Posterior vena cava (tissue), 2 donors: ENCODE data around the gene CCL1. TPM values are rescaled to one million over a fixed set of nuclear protein-coding genes. Genes with fewer than 3 reads are reported as not detected.
"Not testable (repeated sequence)": the region's sequence is repeated elsewhere in the genome, so short reads cannot be mapped to it uniquely, and the experiment has no call there.

Experiments
- DNase-seq: peaks from one replicate; pipeline ENCODE4 v3.0.0-alpha.2; 2020; ENCODE audit warnings: low spot score
- intact Hi-C, 2 donors: fragments of 100-400 bp; cut with DNase I; formaldehyde crosslinking; loops; one replicate each; pipeline versions ENCODE4 v1.14.1 to v1.14.2; 2022 to 2023
- total RNA-seq, 2 donors: library from RNA; stranded (reverse); fragmentation: NEBNext Ultra II Directional; extraction: Animal tissue kit (Norgen Biotek cat#: 25700); gene quantifications; one replicate each; pipeline ENCODE4 v1.2.1, GENCODE V29; 2021
- donor health status: DM: yes; HTN: yes; CAD: no.
- donor health status: DM: yes; HTN: yes; CAD: no.

The CCL1 gene
- total RNA-seq, 2 donors from 2014 or later, result not detected

DNA sequence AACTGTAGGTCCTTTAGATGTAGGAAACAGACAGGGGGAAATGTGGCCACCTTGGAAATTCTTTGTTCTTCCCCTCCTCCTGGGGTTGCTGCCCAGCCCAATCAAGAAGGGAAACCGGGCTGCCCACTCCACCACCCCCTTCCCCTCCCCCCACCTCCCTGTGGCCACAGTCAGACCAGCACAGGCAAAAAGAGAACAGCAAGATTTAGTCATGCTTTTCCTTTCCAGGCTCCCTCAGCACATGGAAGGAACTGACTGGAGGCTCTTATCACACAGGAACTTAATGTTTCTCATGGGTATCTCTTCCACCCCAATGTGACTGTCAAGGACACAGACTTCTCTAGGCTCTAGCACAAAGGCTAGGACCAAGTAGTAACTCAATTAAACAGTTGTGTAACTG, 3.0 kb upstream of the CCL1 start:
- no peak for DNase-seq
- intact Hi-C loops, result no loop called here

DNA sequence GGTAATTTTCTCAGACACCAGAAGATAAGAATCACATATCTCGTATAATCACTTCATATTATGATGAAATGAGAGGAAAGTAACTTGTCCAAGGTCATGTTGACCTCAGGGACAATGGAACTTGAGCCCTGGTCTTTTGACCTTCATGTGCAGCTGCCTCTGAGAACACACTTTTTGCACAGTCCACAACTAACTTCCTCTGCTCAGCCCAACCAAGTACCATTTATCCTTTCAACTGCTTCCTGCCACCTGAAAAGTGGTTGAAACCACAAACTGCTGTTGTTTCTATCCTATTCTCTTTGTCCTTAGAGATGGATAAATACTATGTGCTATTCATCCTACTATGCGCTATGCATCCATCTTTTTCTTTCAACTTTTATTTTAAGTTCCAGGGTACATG, 2.3 kb upstream of the CCL1 start:
- intact Hi-C loops, result no loop called here
- DNase-seq, result no peak

DNA sequence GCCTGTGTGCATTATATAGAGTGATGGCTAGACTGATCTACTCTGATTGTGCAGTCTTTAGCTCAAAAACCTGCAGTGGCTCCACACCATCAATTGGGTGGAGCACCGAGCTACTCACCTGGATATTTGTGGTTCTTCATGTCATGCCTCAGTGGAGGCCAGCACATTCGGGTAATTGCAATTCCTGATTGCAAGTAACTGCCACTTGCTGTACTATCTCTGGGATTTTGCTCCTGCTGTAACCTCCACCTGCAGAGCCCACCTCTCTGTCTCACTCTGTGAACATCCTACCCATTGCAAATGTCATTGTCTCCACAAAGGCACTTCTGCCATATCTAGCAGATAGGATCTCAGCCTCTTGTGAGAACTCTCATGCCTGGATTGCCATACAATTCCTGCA, 1.7 kb upstream of the CCL1 start:
- intact Hi-C loops, result loop anchor here in 1 of 2 donors (5.0 kb wide), 1 partner anchor 162 kb away; no protein-coding TSS in a partner anchor
- DNase-seq, result no peak

DNA sequence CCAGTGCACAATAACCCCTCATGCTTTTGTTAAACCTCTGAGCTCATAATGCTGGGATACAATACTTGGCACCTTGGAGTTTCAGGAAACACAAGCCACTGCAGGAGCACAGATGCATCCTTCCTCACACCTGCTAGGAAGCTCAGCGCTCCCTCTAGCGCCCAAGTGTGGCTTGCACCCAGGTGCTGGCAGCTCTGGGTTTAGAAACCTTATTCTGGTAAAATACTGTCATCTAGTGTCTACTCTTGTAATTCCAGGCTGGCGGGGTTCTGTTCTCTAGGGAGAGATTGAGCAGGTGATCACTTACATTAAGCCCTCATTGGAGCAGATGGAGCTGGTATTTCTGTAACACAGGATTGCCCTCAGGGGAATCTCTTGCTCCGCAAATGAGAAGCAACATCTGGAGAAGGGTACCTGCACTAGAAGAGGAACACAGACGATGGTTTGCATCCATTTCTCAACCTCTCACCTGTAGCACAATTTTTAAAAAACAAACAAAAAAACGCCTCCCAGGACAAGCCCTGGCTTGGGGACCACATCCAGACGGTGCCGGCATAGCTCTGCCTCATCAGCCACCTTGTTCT, 1.5 kb downstream of the CCL1 start:
- intact Hi-C loops, result loop anchor here in 1 of 2 donors (5.0 kb wide), 1 partner anchor 159 kb away; no protein-coding TSS in a partner anchor
- peak; percentile 96 for DNase-seq

DNA sequence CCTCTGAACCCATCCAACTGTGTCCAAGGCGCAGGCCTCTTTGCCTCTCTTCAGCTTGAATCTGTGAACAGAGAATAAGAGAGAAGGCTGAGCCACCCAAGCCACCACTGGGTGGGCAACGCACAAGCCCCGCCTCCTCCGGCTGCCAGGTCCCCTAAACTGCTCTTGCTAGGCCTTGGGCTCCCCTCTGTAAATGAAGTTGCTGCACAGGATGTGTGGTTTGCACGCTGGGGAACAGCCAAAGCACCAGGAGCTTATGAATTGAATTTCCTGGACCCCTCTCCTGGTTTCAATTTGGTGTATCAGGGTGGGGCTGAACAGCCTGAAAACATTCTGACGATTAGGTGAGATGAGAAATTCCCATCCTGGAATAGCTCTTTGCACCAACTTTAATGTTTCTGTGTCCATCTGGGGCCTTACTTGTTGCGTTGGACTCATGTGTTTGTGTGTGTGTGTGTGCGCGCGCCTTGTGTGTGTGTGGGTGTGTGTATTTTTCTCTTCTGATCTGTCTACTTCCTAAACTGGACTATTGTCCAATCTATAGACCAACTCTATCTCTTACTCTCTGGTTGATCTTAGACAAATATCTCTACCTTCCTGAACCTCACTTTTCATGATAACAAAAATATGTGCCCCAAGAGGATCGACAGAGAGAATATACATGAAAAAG, 2.3 kb downstream of the CCL1 start:
- intact Hi-C loops, result loop anchor here in 1 of 2 donors (5.0 kb wide), 1 partner anchor 158 kb away; no protein-coding TSS in a partner anchor
- no peak for DNase-seq

DNA sequence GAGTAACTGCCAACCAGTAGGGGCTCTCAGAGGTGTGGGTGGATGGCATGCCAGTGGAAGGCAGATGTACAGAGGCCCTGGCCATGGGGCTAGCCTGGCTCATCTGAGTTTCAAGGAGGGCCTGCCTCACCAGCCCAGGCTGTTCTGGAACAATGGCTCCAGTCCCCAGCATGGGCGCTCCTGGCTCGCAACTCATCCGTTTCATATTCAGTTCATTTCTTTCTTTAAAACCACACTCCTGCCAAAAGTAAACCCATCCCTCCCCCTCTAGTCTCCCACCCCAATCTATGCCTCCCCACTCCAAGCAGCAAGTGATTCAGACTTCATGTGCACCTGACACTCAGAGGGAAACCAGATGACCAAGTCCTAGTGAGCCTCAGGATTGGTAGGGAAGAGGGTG, 4.4 kb downstream of the CCL1 start:
- no peak for DNase-seq
- intact Hi-C loops, result loop anchor here in 1 of 2 donors (1.0 kb wide), 1 partner anchor 157 kb away; no protein-coding TSS in a partner anchor

DNA sequence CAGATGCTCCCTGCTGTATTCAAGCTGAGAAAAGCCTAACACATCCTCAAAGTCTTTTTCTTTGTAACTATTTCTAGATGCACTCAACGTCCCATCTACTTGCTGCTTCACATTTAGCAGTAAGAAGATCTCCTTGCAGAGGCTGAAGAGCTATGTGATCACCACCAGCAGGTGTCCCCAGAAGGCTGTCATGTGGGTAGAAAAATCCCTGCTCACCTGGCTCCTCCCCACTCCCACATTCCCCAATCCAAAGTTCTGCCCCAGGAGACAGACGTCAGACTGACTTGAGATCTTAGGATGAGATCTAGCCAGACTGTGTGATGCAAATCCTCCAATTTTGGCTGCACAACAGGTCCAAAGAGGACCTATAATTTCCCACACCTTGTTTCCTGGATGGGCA, 5.6 kb downstream of the CCL1 start:
- no peak for DNase-seq
- intact Hi-C loops, result no loop called here

DNA sequence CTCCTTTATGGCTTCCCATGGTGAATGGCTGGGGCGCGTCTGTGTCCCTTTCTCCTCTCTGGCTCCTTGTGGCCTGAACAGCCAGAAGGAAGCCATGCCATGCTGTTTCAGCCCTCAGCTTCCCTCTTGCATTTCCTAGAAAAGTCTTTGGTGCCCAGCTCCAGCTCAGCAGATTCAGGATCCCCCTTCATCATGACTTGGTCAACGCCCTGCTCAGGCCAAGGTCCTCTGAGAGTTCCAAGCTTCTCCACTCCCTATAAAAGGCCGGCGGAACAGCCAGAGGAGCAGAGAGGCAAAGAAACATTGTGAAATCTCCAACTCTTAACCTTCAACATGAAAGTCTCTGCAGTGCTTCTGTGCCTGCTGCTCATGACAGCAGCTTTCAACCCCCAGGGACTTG, 6.8 kb downstream of the CCL1 start, which contains the start of gene CCL13:
TSS of gene CCL13 (plus strand) at position 287 of the 400 bp plus-strand sequence. CDS start at position 334, 47 bp downstream.
- no peak for DNase-seq
- intact Hi-C loops, result no loop called here

DNA sequence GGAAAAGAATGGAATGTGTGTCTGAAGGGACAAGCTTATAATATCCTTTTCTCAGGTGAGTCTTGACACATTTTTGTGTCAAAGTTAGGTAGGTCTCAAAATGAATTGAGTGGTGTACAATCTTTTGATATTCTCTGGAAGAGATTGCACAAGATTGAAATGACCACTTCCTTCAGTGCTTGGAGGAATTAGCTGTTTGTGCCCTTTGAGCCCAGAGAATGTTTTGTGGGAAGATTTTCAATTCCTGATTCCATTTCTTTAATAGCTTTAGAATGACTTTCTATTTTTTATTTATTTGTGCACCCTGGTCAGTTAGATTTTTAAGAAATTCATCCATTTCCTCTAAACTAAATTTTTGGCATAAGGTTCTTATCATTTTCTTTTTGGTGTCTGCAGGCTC, 8.4 kb downstream of the CCL1 start:
- no peak for DNase-seq
- intact Hi-C loops, result no loop called here

DNA sequence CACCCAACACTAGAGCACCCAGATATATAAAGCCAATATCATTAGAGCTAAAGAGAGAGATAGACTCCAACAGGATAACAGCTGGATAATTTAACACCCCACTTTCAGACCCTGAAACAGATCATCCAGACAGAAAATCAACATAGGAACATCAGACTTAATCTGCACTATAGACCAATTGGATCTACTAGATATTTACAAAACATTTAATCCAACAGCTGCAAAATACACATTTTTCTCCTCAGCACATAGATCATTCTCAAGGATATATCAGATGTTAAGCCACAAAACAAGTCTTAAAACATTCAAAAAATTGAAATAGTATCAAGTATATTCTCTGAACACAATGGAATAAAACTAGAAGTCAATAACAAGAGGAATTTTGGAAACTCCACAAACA, 10.8 kb downstream of the CCL1 start:
- DNase-seq, result no peak
- intact Hi-C loops, result no loop called here

DNA sequence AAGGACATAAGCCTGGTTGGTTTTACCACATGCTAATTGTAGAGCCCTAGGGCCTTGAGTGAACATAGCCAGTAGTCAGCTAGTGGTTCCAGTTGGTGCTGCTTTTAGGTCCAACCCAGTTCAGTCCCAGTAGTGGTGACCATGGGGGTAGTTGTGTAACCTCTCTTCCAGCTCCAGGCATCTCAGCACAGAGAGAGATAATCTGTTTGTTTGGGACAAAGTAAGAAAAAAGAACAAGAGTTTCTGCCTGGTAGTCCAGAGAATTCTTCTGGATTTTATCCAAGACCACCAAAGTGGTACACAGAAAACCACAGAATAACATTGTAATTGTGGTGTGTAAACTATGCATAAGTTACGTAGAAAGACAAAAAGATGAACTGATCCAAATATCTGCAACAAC, 11.9 kb downstream of the CCL1 start:
- DNase-seq, result no peak
- intact Hi-C loops, result no loop called here

DNA sequence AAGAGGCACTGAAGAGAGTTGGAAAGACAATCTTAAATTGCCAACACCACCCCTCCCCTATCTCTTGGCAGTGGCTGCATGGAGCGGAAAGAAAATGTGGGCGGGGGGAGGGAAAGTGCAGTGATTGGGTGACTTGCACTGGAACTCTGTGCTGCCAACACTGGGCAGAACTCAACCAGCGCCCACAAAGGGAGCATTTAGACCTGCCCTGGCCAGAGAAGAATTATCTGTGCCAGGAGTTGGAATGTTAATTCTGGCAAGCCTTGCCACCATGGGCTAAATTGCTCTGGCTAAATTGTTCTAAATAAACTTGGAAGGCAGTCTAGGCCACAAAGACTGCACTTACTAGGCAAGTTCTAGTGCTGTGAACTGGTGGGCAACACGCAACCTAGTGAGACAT, 13.3 kb downstream of the CCL1 start:
- DNase-seq, result no peak
- intact Hi-C loops, result no loop called here

DNA sequence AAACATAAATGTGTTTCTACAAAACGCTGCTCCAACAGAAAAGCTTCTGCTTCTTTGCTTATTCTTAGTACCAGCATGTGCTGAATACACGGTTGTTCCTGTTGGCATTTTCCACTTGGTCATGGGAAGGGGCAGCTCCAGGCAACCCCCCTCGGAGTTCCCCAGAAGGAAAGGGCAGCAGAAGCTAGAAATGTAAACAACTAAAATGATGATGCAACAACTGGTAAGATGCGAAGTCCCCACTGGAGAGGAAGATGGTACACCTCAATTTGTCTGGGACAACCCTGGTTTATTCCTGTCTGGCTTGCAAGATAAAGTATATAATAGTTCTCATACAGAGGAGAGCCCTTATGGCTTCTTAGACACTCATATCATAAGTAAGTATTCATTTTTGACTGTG, 16.0 kb downstream of the CCL1 start:
- intact Hi-C loops, result no loop called here

DNA sequence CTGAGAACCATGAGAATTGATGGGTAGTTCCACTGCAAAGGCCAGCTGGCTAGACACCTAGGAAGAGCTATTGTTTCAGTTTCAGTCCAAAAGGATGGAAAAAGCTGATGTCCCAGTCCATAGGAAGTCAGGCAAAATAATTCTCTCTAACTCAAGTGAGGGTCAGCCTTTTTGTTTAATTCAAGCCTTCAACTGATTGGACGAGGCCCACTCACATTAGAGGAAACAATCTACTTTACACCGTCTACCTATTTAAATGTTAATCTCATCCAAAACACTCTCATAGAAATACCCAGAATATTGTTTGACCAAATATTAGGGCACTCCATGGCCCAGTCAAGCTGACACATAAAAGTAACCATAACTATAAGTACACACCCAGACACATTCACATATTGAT, 21.1 kb downstream of the CCL1 start:
- DNase-seq, result no peak
- intact Hi-C loops, result no loop called here

More for the DNA sequence above, 16.0 kb downstream of the CCL1 start:
- DNase-seq, result peak; percentile 67

DNA sequence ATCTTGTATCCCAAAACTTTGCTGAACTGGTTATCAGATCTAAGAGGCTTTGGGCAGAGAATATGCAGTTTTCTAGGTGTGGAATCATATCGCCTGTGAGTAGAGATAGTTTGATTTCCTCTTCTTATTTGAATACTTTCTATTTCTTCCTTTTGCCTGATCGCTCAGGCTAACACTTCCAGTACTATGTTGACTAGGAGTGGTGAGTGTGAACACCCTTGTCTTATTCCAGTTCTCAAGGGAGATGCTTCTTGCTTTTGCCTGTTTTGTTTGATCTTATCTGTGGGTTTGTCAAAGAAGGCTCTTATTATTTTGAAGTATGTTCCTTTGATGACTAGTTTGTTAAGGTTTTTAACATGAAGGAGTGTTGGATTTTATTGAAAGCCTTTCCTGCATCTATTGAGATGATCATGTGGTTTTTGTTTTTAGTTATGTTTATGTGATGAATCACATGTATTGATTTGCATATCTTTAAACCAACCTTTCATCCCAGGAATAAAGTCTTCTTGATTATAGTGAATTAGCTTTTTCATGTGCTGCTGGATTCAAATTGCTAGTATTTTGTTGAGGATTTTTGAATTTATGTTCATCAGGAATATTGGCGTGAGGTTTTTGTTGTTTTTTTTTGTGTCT, 23.8 kb downstream of the CCL1 start:
- intact Hi-C loops, result no loop called here
- DNase-seq, result no peak

DNA sequence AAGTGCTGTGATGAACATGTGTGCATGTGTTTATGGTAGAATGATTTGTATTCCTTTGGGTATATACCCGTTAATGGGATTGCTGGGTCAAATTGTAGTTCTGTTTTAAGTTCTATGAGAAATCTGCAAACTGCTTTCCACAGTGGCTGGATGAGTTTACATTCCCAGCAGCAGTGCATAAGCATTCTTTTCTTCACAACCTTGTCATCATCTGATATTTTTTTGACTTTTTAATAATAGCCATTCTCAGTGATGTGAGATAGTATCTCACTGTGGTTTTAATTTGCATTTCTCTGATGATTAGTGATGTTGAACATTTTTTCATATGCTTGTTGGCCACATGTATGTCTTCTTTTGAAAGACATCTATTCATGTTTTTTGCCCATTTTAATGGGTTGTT, 25.3 kb downstream of the CCL1 start:
- DNase-seq, result no peak
- intact Hi-C loops, result no loop called here

DNA sequence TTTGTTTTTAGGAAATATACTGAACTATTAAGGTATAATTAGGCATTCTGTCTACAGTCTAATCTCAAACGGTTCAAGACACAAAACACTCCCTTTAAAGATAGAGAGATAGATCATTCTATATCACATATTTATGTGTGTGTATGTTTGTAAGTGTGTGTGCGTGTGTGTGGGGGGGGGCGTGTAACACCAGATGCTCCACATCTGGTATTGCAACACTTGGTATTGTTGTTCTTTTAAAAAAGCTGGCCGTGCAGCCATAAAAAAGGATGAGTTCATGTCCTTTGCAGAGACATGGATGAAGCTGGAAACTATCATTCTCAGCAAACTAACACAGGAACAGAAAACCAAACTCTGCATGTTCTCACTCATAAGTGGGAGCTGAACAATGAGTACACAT, 35.5 kb downstream of the CCL1 start:
- DNase-seq, intact Hi-C loops: not testable (repeated sequence)

DNA sequence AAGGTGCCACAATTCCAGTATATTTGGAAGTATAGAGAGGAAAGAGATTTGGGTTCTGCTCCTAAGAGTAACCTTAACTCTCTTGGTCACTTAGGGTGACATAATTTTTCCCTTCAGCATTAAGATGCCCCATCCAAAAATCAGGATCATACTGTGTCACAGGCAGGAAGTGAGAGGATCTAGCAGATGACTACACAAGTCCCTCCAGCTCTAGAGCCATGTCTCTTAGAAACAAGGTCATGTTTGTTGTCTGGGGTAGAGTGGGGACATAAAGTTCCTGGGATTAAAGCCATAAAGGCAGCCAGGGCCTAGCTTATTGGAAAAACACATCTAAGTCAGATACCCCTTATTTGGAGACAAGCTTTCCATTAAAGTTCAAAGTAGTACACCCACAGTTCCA, 41.1 kb downstream of the CCL1 start:
- intact Hi-C loops, result no loop called here
- no peak for DNase-seq

DNA sequence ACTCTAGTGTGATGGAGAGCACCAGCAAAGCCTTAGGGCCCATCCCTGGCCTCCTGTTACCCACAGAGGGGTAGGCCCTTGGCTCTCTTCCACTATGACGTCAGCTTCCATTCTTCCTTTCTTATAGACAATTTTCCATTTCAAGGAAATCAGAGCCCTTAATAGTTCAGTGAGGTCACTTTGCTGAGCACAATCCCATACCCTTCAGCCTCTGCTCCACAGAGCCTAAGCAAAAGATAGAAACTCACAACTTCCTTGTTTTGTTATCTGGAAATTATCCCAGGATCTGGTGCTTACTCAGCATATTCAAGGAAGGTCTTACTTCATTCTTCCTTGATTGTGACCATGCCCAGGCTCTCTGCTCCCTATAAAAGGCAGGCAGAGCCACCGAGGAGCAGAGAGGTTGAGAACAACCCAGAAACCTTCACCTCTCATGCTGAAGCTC, 44.0 kb downstream of the CCL1 start, which contains the start of gene CCL8:
TSS of gene CCL8 (plus strand) at position 397 of the 445 bp plus-strand sequence. CDS start 67 bp downstream, outside the sequence.
- intact Hi-C loops, result no loop called here
- DNase-seq, result no peak

DNA sequence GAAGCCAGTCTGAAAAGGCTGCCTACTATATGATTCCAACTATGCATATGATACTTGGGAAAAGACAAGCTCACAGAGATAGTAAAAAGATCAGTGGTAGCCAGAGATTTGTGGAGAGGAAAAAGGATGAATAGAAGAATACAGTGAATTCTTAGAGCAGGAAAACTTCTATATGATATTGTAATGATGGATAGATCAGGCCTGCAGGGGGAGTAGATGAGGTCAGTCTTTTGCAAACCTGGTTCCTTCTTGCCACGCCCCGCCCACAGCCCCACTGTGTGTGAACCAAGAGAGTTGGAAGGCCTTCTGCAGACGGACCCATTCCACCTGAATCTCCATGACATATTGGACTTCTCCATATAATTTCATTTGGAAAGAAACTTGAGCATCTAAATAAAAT, 44.6 kb downstream of the CCL1 start:
- intact Hi-C loops, result no loop called here
- no peak for DNase-seq
